GM18858 (cell line): ENCODE results near the gene HSCB.
"Not testable (repeated sequence)": the region's sequence is repeated elsewhere in the genome, so short reads cannot be mapped to it uniquely, and the experiment has no call there.

Experiments
- ATAC-seq: cut with Tn5 transposase; IDR thresholded peaks from one replicate; pipeline ENCODE4 v1.9.1; 2021; ENCODE audit not compliant: unreplicated experiment

Gene HSCB

GRCh38 chr22:28738876-28739275, 3.0 kb upstream of the HSCB start:
- not testable (repeated sequence) for ATAC-seq

- no peak for ATAC-seq
These were observed 547 bp upstream of the HSCB start for GRCh38 chr22:28741200-28741784.

GRCh38 chr22:28742562-28742962, 723 bp downstream of the HSCB start:
- no peak for ATAC-seq

GRCh38 chr22:28743852-28744251, 2.0 kb downstream of the HSCB start:
- ATAC-seq: no peak

- no peak for ATAC-seq
These were observed 8.6 kb downstream of the HSCB start for GRCh38 chr22:28750471-28750881.

- ATAC-seq: not testable (repeated sequence)
These were observed 12.7 kb downstream of the HSCB start for GRCh38 chr22:28754512-28754911.

GRCh38 chr22:28759861-28760560, 18.2 kb downstream of the HSCB start:
- no peak for ATAC-seq

- no peak for ATAC-seq
These were observed 19.6 kb downstream of the HSCB start for GRCh38 chr22:28761449-28761755.

- not testable (repeated sequence) for ATAC-seq
These were observed 20.2 kb downstream of the HSCB start for GRCh38 chr22:28762000-28762399.

GRCh38 chr22:28766628-28767027, 24.8 kb downstream of the HSCB start:
- ATAC-seq: no peak

GRCh38 chr22:28768701-28769393, 27.0 kb downstream of the HSCB start:
- no peak for ATAC-seq

- ATAC-seq: no peak
These were observed 27.7 kb downstream of the HSCB start for GRCh38 chr22:28769394-28770085.

- no peak for ATAC-seq
These were observed 29.5 kb downstream of the HSCB start for GRCh38 chr22:28771195-28771791.

- ATAC-seq: peak; percentile 65
These were observed 31.0 kb downstream of the HSCB start, which contains the start of gene CCDC117 for GRCh38 chr22:28772633-28773460. TSS of gene CCDC117 (plus strand) at chr22:28772695. CDS start at chr22:28772850, 155 bp downstream.

GRCh38 chr22:28773461-28773867, 31.6 kb downstream of the HSCB start:
- no peak for ATAC-seq

GRCh38 chr22:28774378-28774777, 32.5 kb downstream of the HSCB start:
- no peak for ATAC-seq

- ATAC-seq: no peak
These were observed 38.0 kb downstream of the HSCB start for GRCh38 chr22:28779833-28780232.

- no peak for ATAC-seq
These were observed 38.5 kb downstream of the HSCB start for GRCh38 chr22:28780296-28780695.

- ATAC-seq: no peak
These were observed 42.2 kb downstream of the HSCB start for GRCh38 chr22:28783786-28784671.
